Fibroblast of lung (primary cell): ENCODE data around the gene MAPKAPK3.

Source experiments
- EZH2 ChIP-seq: IDR thresholded peaks from 2 replicates; pipeline ENCODE4 v1.5.1; 2012; ENCODE audit warnings: low read length, control low read depth, mild to moderate bottlenecking; ENCODE audit errors: missing control alignments
- TF ChIP-seq, protein P1 (sequence below), 2 donors: IDR thresholded peaks in 1 of 2; conservative IDR thresholded peaks in 1 of 2; 1 replicate in 1 of 2; 2 replicates in 1 of 2; pipeline ENCODE4 v1.5.1; 2011 to 2012; ENCODE audit warnings: low read length in 2 of 2, control low read depth in 1 of 2, inconsistent platforms in 1 of 2, low read depth in 1 of 2, mild to moderate bottlenecking in 1 of 2

DNA sequence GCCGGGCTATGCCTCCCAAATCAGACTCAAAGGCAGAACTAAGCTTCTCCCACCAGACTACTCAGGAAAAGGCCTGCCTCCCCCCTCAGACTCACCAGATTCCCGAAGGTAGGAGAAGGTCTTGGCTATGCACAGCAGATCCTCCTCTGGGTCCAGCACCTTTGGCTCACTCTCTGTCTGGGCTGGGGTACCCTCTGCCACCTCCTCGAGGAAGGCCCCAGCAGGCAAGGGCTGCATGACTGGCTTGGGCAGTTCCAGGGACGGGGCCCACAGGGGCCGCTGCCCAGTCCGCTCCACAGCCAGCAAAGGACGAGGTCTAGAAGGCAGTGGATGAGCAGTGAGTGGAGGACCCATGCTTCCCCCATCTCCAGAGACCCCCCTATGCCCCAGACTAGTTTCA, 8.7 kb upstream of the MAPKAPK3 start:
- TF ChIP-seq, protein P1, sequence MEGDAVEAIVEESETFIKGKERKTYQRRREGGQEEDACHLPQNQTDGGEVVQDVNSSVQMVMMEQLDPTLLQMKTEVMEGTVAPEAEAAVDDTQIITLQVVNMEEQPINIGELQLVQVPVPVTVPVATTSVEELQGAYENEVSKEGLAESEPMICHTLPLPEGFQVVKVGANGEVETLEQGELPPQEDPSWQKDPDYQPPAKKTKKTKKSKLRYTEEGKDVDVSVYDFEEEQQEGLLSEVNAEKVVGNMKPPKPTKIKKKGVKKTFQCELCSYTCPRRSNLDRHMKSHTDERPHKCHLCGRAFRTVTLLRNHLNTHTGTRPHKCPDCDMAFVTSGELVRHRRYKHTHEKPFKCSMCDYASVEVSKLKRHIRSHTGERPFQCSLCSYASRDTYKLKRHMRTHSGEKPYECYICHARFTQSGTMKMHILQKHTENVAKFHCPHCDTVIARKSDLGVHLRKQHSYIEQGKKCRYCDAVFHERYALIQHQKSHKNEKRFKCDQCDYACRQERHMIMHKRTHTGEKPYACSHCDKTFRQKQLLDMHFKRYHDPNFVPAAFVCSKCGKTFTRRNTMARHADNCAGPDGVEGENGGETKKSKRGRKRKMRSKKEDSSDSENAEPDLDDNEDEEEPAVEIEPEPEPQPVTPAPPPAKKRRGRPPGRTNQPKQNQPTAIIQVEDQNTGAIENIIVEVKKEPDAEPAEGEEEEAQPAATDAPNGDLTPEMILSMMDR (conservative IDR thresholded peaks at IDR 0.05 in 1 of 2, IDR thresholded peaks at IDR 0.05 in 1 of 2; ENCODE audit: low read depth in 1 of 2, low read length in 2 of 2), result no peak
- TF ChIP-seq EZH2, result no peak
